ENCODE data around the gene HP. TPM values are rescaled to one million over a fixed set of nuclear protein-coding genes. Genes with fewer than 3 reads are reported as not detected.

Gene HP
- total and polyA plus RNA-seq, 2 of the 13 experiments (the other 11 are each of a cell fraction or from before 2014, with no cell fraction given) = 387 to 524 TPM

DNA sequence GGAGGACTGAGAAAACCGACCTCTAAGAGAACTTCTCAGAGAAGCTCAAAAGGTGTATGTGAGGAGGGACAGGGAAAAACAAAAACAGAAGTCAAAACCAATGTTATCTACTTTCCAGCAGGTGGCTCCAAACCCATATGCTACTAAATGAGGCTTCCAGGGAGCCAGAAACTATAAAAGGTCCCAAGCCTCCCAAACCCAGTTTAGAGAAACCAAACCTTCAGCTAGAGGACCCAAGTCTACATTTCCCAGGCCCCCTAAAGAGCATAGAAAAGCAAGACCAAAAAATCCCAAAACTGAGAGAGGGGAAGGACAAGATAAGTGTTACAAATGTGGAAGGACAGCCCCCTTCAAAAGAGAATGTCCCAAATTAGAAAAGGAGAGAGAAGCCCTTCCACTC is 12.4 kb downstream of the HP start (continued):
- TF ChIP-seq, protein P1, sequence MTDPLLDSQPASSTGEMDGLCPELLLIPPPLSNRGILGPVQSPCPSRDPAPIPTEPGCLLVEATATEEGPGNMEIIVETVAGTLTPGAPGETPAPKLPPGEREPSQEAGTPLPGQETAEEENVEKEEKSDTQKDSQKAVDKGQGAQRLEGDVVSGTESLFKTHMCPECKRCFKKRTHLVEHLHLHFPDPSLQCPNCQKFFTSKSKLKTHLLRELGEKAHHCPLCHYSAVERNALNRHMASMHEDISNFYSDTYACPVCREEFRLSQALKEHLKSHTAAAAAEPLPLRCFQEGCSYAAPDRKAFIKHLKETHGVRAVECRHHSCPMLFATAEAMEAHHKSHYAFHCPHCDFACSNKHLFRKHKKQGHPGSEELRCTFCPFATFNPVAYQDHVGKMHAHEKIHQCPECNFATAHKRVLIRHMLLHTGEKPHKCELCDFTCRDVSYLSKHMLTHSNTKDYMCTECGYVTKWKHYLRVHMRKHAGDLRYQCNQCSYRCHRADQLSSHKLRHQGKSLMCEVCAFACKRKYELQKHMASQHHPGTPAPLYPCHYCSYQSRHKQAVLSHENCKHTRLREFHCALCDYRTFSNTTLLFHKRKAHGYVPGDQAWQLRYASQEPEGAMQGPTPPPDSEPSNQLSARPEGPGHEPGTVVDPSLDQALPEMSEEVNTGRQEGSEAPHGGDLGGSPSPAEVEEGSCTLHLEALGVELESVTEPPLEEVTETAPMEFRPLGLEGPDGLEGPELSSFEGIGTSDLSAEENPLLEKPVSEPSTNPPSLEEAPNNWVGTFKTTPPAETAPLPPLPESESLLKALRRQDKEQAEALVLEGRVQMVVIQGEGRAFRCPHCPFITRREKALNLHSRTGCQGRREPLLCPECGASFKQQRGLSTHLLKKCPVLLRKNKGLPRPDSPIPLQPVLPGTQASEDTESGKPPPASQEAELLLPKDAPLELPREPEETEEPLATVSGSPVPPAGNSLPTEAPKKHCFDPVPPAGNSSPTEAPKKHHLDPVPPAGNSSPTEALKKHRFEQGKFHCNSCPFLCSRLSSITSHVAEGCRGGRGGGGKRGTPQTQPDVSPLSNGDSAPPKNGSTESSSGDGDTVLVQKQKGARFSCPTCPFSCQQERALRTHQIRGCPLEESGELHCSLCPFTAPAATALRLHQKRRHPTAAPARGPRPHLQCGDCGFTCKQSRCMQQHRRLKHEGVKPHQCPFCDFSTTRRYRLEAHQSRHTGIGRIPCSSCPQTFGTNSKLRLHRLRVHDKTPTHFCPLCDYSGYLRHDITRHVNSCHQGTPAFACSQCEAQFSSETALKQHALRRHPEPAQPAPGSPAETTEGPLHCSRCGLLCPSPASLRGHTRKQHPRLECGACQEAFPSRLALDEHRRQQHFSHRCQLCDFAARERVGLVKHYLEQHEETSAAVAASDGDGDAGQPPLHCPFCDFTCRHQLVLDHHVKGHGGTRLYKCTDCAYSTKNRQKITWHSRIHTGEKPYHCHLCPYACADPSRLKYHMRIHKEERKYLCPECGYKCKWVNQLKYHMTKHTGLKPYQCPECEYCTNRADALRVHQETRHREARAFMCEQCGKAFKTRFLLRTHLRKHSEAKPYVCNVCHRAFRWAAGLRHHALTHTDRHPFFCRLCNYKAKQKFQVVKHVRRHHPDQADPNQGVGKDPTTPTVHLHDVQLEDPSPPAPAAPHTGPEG (CRISPR knock-in tag; IDR thresholded peaks at IDR 0.05) = no peak

DNA sequence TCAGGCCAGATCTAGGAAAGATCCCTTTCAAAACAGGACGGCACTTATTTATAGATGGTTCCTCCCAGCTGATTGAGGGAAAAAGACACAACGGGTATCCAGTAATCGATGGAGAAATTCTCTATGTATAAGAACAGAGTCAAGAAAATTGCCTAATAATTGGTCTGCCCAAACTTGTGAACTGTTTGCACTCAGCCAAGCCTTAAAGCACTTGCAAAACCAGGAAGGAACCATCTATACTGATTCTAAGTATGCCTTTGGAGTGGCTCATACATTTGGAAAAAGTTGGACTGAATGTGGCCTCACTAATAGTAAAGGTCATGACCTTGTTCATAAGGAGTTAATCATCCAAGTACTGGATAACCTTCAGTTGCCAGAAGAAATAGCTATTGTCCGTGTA is 14.6 kb downstream of the HP start:
- in situ Hi-C loops (cut with HindIII; ENCODE audit: extremely low pct_ligation_motif_present, low pct_unique_long_range_greater_than_20kb) = loop anchor here (5.0 kb wide), 1 partner anchor 33 kb away; no protein-coding TSS in a partner anchor
- WGBS (ENCODE audit: low lambda C conversion rate) = 93% methylated on average over 4 of the region's 4 CpGs

More for the DNA sequence above, 14.6 kb downstream of the HP start:
- Histone ChIP-seq H3K36me3 (replicated peaks in 1 of 2; ENCODE audit: control insufficient read depth in 1 of 2, insufficient read depth in 2 of 2, low read length in 2 of 2) (no peaks in the 10 kb centered on the region; a peak in 2 of 5 replicates), H3K9ac (ENCODE audit: insufficient read depth, low read depth, low read length) (no peak overlapping the region), H3K79me2 (ENCODE audit: insufficient read depth, low read length) (no peaks in the 10 kb centered on the region), H3K9me3 (ENCODE audit: low read length) (0 out of 2 replicates have a peak, but pooled peaks cover 4% of the 10 kb centered on the region), H3K27ac (ENCODE audit: extremely low read length, insufficient read depth, low read length) (no peak overlapping the region), H3K4me3 (replicated peaks in 1 of 3; ENCODE audit: insufficient read depth in 1 of 3, low read depth in 2 of 3, low read length in 3 of 3) (no peak overlapping the region), H3K4me1 (ENCODE audit: insufficient read depth, low read length) (peaks cover 79% of the 10 kb centered on the region), H3K4me2 (ENCODE audit: low read depth, low read length) (no peak overlapping the region), H3K27me3 (ENCODE audit: control insufficient read depth in 1 of 2, insufficient read depth in 2 of 2, low read length in 2 of 2) (no peaks in the 10 kb centered on the region), H4K20me1 (ENCODE audit: insufficient read depth, low read length) (no peaks in the 10 kb centered on the region), H2AFZ (ENCODE audit: low read length) (no peak overlapping the region)
- BruUV-seq (replicated peaks) = no TSS peak
- CTCF ChIA-PET (ENCODE audit: low intra/inter-chr PET ratio, low total read pairs) = interaction anchor here (5.2 kb wide), 1 partner anchor 30 kb away, joined by 58 read pairs; no protein-coding TSS in a partner anchor
- POLR2A ChIA-PET = interaction anchor here (1.2 to 4.0 kb wide), 3 partner anchors 15 to 25 kb away, joined by 3 to 36 read pairs (median 5); partner anchors contain the start of genes DHX38, HP and TXNL4B
- DNase-seq (ENCODE audit: low spot score) (no peak), FAIRE-seq (no peak), ATAC-seq (no peak)
- intact Hi-C loops (cut with micrococcal nuclease; ENCODE audit: unreplicated experiment) = no loop called here
- TF ChIP-seq FOXC1 (CRISPR knock-in tag; IDR thresholded peaks at IDR 0.05; ENCODE audit: borderline replicate concordance) (no peak), KDM4B (CRISPR knock-in tag; IDR thresholded peaks at IDR 0.05) (no peak), ZSCAN25 (CRISPR knock-in tag; IDR thresholded peaks at IDR 0.05) (no peak), FIP1L1 (IDR thresholded peaks at IDR 0.05; ENCODE audit: borderline replicate concordance, insufficient read depth, low read depth, low read length) (no peak)
- TF ChIP-seq, protein P2, sequence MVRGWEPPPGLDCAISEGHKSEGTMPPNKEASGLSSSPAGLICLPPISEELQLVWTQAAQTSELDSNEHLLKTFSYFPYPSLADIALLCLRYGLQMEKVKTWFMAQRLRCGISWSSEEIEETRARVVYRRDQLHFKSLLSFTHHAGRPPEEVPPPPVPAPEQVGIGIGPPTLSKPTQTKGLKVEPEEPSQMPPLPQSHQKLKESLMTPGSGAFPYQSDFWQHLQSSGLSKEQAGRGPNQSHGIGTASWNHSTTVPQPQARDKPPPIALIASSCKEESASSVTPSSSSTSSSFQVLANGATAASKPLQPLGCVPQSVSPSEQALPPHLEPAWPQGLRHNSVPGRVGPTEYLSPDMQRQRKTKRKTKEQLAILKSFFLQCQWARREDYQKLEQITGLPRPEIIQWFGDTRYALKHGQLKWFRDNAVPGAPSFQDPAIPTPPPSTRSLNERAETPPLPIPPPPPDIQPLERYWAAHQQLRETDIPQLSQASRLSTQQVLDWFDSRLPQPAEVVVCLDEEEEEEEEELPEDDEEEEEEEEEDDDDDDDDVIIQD (CRISPR knock-in tag; IDR thresholded peaks at IDR 0.05; ENCODE audit: low read depth) = no peak
- TF ChIP-seq, protein P3, sequence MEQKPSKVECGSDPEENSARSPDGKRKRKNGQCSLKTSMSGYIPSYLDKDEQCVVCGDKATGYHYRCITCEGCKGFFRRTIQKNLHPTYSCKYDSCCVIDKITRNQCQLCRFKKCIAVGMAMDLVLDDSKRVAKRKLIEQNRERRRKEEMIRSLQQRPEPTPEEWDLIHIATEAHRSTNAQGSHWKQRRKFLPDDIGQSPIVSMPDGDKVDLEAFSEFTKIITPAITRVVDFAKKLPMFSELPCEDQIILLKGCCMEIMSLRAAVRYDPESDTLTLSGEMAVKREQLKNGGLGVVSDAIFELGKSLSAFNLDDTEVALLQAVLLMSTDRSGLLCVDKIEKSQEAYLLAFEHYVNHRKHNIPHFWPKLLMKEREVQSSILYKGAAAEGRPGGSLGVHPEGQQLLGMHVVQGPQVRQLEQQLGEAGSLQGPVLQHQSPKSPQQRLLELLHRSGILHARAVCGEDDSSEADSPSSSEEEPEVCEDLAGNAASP (CRISPR knock-in tag; IDR thresholded peaks at IDR 0.05; ENCODE audit: borderline replicate concordance) = no peak

All from HepG2 (cell line).